ENCODE data around the gene SMIM45.

Gene SMIM45

DNA sequence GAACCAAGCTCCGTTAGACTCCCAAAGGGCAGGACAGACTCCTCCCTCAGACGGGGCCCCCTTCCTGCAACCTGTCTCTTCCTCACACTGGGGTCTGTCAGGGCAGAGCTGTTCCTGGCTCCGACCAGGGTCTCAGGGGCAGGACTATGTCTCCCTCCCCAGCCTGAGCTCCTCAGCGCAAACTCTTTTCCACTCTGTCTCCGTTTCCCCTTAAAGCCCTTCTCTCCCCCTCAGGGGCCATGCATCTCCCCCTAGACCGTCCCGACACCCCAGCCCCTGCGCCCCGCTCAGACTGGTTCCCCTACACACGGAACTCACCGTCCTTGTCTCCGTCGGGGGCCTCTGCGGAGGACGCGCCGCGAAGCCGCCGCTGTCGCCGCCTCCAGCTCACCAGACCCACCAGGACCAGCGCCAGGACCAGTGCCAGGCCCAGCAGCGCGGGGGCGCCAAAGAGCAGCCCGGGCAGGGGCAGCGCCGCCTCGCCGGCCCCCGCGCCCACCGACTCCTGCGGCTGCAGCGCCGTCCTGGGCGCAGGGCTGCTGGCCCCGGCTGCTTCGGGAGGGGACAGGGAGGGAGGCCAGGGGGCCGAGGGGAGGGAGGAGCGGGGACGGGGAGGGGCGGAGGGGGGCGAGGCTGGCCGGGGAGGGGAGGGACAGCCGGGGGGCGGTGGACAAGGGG, 26.0 kb upstream of the SMIM45 start:
- H3K4me3 ChIP-seq: no peak overlapping the region
- H3K4me1 ChIP-seq (ENCODE audit: insufficient read depth): peaks cover 3% of the 10 kb centered on the region
- no peak for DNase-seq
- WGBS, 3 donors: 4 to 23% (median 5%) methylated on average over 10 to 45 of the region's 48 CpGs
- no peak overlapping the region for H3K27ac ChIP-seq
- H3K36me3 ChIP-seq: no peaks in the 10 kb centered on the region
- TF ChIP-seq EP300 (IDR thresholded peaks at IDR 0.05): no peak
- TF ChIP-seq, protein P1, sequence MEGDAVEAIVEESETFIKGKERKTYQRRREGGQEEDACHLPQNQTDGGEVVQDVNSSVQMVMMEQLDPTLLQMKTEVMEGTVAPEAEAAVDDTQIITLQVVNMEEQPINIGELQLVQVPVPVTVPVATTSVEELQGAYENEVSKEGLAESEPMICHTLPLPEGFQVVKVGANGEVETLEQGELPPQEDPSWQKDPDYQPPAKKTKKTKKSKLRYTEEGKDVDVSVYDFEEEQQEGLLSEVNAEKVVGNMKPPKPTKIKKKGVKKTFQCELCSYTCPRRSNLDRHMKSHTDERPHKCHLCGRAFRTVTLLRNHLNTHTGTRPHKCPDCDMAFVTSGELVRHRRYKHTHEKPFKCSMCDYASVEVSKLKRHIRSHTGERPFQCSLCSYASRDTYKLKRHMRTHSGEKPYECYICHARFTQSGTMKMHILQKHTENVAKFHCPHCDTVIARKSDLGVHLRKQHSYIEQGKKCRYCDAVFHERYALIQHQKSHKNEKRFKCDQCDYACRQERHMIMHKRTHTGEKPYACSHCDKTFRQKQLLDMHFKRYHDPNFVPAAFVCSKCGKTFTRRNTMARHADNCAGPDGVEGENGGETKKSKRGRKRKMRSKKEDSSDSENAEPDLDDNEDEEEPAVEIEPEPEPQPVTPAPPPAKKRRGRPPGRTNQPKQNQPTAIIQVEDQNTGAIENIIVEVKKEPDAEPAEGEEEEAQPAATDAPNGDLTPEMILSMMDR (IDR thresholded peaks at IDR 0.05): no peak
- intact Hi-C loops (cut with DNase I): no loop called here
- no peaks in the 10 kb centered on the region for H3K9me3 ChIP-seq
- no peaks in the 10 kb centered on the region for H3K27me3 ChIP-seq

DNA sequence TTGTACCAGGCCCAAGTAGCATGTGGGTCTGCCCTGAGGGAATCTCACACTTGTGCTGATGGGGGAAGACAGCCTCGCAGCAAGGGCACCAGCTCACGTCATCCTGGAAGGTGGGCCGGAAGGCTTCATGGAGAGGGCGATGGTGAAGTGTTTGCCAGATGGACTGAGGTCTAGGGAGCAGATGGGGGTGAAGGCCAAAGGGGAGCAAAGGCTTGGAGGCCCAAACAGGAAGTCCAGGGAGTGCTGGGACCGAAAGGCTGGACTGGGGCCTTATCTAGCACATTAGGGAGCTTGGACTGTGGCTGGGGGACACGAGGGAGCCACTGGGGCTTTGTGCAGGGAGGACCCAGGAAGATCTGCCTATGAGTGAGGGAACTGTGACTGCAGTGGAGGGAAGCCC, 24.1 kb upstream of the SMIM45 start:
- TF ChIP-seq EP300 (IDR thresholded peaks at IDR 0.05) (no peak), POLR2A (IDR thresholded peaks at IDR 0.05) (no peak)
- TF ChIP-seq, protein P1 (IDR thresholded peaks at IDR 0.05): no peak
- DNase-seq: no peak
- intact Hi-C loops (cut with DNase I): no loop called here
- Histone ChIP-seq H3K9me3 (no peaks in the 10 kb centered on the region), H3K4me1 (ENCODE audit: insufficient read depth) (peaks cover 3% of the 10 kb centered on the region), H3K27me3 (no peaks in the 10 kb centered on the region), H3K27ac (no peak overlapping the region), H3K36me3 (no peaks in the 10 kb centered on the region), H3K4me3 (no peak overlapping the region)
- 65 to 77% (median 68%) methylated on average over 6 of the region's 6 CpGs for WGBS, 3 donors

DNA sequence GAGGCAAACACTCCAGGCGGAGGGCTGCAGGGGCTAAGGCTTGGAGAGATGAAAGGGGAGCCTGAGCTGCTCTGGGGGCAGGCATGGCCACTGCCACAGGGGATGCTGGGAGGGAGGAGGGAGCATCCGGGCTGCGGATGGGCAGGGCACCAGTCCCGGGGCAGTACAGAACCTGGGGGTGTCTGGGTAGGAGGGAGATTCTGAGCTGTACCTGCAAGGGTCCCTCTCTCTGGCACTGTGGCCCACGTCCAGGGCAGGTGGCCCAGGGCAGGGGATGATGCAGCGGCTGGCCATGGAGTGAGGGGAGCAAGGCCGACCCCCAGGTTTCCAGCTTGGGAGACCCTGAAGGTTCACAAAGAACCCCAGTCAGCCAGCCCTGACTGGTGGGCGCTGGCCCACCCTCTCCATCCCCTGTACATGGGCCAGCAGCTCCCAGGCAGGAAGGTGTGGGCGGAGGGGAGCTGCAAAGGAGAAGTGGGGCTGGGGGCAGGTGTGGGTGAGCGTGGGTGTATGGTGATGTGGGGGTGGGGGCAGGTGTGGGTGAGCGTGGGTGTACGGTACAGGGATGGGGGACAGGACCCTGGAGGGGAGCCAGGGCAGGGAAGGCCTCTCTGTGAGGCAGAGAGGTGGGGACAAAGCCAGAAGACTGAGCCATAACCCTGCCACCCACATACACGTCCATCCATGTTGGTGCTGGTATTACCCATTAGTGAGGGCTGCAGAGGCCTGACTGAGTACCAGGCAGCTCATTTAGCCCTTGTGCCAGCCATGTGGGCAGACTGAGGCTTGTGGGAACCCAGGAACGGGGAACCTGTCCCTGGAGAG, 23.1 kb upstream of the SMIM45 start:
- no peaks in the 10 kb centered on the region for H3K36me3 ChIP-seq
- H3K27ac ChIP-seq: no peak overlapping the region
- intact Hi-C loops (cut with DNase I): no loop called here
- 56 to 70% (median 70%) methylated on average over 13 to 14 of the region's 14 CpGs for WGBS, 3 donors
- peaks cover 3% of the 10 kb centered on the region for H3K4me1 ChIP-seq (ENCODE audit: insufficient read depth)
- DNase-seq: no peak
- H3K9me3 ChIP-seq: no peaks in the 10 kb centered on the region
- H3K27me3 ChIP-seq: no peaks in the 10 kb centered on the region
- no peak overlapping the region for H3K4me3 ChIP-seq
- no peak for TF ChIP-seq EP300 (IDR thresholded peaks at IDR 0.05)
- TF ChIP-seq, protein P1 (IDR thresholded peaks at IDR 0.05): no peak
- no peak for TF ChIP-seq POLR2A (IDR thresholded peaks at IDR 0.05)

DNA sequence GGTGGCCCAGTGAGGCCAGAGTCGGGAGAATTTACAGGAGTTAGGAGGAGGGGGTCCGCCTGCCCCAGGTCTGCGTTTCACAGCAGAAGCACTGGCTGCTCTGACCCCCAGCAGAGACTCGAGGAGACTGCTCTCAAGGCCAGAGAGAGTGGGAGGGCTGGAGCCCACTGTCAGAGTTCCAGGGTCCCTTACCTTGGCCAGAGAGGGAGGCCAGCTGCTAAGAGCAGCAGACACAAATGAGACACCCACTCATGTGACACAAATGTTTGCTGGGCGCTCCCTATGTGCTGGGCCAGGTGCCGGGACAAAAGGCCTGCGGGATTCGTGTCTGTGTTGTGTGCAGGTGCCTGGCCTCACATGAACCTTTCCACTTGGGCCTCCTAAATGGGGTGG, 22.5 kb upstream of the SMIM45 start:
- H3K36me3 ChIP-seq: no peaks in the 10 kb centered on the region
- TF ChIP-seq, protein P1 (IDR thresholded peaks at IDR 0.05): no peak
- no peak for TF ChIP-seq EP300 (IDR thresholded peaks at IDR 0.05)
- no peaks in the 10 kb centered on the region for H3K9me3 ChIP-seq
- no peaks in the 10 kb centered on the region for H3K27me3 ChIP-seq
- DNase-seq: no peak
- H3K4me3 ChIP-seq: no peak overlapping the region
- H3K27ac ChIP-seq: no peak overlapping the region
- intact Hi-C loops (cut with DNase I): no loop called here
- peaks cover 3% of the 10 kb centered on the region for H3K4me1 ChIP-seq (ENCODE audit: insufficient read depth)
- WGBS, 3 donors: 41 to 58% (median 48%) methylated on average over 8 of the region's 8 CpGs

Data from ovary (tissue), 7 donors.